GM18858 (cell line): ENCODE data around the gene AK8.

ENCODE experiments used
- ATAC-seq: cut with Tn5 transposase; IDR thresholded peaks from one replicate; pipeline ENCODE4 v1.9.1; 2021; ENCODE audit not compliant: unreplicated experiment

AK8 gene

DNA sequence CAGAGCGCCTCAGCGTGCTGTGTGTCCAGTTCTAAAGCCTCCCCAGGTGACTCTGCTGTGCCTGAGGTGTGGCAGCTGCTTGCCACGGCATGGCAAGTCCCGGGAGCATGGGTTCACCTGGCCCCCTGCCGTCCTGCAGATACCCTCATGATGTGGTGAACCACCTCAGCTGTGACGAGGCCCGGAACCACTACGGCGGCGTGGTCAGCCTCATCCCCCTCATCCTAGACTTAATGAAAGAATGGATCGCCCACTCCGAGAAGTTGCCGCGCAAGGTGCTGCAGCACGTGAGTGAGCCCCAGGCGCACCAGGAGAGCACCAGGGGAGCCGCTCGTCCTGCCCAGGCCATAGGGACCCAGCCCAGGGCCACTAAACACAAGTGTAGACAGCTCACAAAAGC is 10.1 kb upstream of the AK8 start:
- ATAC-seq, result no peak

- ATAC-seq, result no peak
Observed at GRCh38 chr9:132887181-132888120, 9.4 kb upstream of the AK8 start.

DNA sequence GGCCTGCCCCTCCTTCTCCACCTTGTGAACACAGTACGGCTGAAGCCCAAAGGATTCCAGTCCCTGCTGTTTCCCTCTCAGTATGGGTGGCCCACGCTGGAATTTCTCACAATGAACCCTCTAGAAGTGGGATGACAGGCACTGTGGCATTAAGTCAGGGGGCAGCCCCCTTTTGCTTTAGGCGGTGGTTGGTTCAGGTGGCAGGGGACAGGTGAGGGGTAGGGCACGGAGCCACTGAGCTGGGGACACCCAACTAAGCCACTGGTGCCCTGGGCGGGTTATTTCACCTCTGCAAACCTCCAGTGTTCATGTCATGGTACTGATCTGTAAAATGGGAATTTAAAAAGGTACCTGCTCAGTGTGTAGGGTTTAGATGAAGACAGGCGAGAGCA is 8.2 kb upstream of the AK8 start:
- ATAC-seq, result no peak

GRCh38 chr9:132885720-132886333 is 7.7 kb upstream of the AK8 start:
- ATAC-seq, result no peak

DNA sequence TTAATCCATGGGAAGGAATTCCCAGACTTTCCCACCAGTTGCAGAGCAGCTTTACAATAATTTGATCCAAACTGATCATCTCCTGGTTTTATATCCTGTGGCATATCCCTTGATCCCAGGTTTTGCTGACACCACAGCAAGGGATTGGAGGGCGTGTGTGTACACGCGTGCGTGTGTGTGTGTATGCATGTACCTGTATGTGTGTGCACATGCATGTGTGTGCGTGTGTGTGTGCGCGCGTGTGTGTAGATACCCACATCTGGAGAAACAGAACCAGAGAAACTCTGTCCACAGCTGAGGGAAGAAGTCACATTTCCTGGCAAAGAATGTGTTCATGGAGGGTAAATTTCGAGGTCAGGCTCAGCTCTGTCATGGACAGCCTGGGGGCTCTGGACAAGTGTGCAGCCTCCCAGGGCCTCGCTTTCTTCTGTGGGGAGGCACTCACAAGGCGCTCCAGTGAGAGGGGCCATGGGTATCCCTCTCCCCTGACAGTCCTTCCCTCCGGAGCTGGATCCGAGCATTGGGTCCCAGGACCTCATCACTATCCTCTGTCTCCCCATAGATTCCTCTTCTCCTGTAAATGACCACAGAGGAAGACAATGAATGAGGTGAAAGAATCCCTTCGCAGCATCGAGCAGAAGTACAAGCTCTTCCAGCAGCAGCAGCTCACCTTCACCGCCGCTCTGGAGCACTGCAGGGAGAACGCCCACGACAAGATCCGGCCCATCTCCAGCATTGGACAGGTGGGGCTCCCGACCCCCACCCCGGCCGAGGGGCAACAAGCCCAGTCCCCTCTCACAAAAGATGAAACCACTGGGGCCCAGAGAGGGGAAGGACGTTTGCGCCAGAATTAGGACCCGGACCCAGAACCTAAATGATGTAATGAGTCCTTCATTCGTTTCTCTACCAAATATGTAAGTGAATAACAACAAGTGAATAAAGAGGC is 5.5 kb upstream of the AK8 start:
- ATAC-seq, result no peak

GRCh38 chr9:132882616-132883015 is 4.5 kb upstream of the AK8 start:
- no peak for ATAC-seq

DNA sequence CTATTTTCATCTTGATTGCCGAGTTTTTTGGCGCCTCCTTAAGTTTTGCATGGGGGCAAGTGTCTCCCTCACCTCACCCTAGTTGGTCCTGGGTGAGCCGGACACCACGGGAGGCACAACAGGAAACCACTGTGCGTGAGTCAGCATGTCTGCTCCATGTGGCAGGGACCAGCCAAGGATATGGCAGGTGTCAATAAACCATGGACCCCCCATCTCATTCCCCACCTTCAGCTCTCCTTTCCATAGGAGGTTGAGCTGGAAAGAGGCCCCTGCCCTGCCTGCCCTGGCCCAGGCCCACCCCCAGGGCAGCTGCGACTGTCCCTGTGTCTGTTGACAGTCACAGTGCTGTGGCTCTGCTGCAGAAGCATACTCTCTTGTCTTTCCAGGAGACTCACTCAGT is 3.7 kb upstream of the AK8 start:
- ATAC-seq, result no peak

DNA sequence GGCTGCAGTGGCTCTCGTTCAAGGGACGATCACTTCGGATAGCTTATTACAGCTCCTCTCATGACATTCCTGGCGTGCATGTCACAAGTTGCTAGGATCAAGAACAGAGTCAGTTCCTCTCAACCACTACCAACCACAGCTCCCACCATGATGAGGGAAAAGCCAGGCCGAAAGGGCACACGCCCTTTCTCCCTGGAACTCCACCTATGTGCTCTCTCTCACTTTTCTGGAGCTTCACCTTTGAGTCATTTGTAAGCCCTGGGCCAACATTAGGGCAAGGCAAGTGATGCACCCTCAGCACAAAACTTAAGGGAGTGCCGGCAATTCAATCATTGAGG is 2.2 kb upstream of the AK8 start:
- ATAC-seq, result no peak

DNA sequence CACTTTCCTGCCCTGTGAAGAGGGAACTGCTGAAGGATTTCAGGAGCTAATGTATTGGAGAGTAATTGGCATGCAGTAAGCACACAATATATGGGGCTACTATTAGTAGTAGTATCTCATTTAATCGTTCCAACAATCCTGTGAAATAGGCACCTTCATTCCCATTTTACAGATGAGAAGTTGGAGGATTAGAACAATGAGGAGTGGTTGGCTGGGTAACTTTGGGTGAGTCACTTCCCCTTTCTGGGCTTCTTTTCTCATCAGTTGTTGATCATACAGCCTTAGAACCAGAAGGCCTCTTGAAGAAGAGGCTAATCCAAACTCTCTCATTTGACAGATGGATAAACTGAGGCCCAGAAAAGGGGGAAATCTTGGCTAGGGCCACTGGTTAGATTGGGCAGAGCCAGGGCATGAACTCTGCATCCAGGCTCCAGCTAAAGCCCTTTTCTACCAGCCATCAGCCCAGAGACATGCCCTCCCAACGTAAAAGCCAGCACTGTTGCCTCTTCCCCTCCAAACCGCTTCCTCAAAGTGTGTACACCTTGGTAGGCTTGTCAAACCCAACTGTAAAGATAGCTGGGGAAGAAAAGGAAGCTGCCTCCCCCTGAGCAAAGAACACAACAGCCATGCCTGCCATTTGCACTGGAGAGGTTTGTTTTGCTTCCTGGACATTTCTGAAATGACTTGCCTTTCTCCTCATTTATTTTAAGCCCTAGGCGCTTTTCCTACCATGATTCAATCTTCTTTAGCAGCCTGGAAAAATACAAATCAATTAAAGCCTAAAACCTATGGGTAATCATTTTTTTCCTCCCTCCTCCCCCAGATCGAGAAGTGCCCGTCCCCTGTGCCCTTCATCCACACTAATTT is 1.6 kb upstream of the AK8 start:
- ATAC-seq, result no peak

GRCh38 chr9:132878695-132879456 is 792 bp upstream of the AK8 start, which contains the start of gene SPACA9:
Gene SPACA9, plus strand, starts transcription at chr9:132878898. Its CDS starts 5,050 bp downstream, at chr9:132883948.
- no peak for ATAC-seq

DNA sequence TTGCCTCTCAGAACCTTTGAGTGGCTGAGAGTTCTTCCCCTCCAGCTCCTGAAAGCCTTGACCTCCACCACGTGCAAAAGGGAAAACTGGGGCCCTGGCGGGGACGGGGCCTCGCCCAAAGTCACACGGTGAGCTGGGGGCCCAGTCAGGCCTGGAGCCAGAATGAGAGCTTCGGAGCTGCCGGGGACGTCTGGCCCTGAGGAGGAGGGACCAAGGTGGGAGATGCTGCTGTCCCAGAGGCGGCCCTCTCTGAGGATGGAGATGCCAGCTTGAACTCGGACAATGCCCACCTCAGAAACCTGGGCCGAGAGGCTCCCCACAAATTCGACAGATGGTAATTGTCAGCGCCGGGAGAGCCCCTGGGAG is 643 bp downstream of the AK8 start:
- ATAC-seq, result no peak

DNA sequence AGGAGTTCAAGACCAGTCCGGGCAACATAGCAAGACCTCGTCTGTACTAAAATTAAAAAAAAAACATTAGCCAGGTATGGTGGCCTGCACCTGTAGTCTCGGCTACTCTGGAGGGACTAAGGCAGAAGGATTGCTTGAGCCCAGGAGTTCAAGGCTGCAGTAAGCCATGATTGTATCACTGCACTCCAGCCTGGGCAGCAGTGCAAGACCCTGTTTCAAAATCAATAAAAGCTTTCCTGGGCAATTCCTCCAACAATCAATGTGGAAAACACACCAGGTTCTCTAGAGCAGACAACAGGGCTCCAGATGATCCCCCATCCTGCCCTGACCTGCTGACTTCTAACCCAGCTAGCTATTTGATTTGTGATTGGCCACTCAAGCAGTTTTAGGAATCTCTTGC is 1.2 kb downstream of the AK8 start:
- ATAC-seq, result no peak

DNA sequence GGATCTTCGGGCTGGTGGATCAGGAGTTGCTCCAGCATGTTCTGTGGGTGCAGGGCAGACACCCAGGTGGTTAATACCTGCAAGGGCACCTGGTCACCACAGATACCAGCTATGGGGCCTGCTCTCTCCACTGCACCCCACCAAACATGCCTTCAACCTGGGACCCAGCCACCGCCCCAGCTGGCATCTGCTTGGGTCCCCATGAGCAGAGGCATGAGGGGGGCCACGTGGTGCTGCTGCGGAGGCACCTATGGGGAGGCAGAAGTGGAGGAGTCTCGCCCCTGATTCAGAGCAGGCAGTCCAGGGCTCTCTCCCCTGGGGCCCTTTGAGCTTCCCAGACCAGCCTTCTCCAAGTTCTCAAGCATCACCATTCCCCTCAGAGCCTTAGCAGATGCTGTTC is 2.9 kb downstream of the AK8 start:
- ATAC-seq, result no peak

- ATAC-seq, result no peak
Observed at GRCh38 chr9:132873403-132873802, 4.7 kb downstream of the AK8 start.

DNA sequence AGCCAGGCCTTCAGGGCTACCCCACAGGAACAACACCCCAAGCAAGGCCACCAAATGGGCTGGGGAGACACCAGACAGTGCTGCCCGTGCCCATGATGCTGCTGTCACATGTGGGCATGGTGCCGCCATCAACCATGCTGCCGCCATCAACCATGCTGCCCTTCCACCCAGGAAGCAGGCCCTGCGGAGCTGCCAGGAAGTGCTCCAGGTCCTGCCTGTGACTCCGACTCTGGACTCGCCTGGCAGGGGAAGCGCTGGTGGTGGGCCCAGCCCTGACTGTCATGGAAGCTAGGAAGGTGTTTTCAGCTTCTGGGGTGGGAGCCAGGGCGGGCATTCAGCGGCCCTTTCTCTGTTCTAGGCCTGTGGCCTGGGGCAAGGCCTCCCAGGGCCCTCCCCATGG is 8.8 kb downstream of the AK8 start:
- no peak for ATAC-seq

GRCh38 chr9:132866898-132867297 is 11.2 kb downstream of the AK8 start:
- no peak for ATAC-seq

- ATAC-seq, result no peak
Observed at GRCh38 chr9:132864691-132865090, 13.4 kb downstream of the AK8 start.

DNA sequence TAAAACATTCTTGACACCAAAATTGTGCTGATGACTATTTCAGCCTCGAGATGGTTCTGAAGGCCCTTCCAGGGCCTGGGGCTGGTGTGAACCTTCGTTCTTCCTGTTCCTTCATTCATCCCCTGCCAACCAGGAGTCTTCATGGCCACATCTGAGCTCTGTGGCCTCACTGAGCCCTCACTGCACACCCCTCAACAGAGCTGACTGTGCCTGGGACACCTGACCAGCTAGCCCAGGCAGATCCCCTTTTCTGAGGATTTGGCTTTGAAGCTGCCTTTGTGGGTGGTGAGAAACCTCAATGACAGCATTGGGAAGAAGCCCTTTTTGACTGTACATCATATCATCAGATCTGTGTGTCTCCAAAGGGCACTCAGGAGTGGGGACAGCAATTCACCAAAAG is 13.8 kb downstream of the AK8 start:
- no peak for ATAC-seq

DNA sequence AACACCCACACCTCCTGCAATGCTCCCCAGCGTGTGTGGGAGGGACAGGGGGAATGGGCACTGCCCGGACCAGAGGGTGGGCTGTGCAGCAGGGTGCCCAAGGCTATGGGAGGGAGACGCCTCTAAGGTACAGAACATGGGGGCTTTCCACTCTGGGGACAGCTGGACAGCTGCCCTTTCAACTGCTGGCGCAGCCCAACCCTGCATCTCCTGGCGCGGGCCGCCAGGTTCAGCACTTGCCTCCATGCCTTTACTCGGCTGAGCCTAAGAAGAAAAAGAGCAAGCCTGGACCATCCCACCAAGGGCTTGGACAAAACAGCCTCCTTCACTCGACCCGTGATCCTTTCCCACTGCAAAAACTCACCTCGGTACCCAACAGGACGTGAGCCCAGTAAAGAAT is 15.0 kb downstream of the AK8 start:
- no peak for ATAC-seq

- no peak for ATAC-seq
Observed at GRCh38 chr9:132862533-132862932, 15.6 kb downstream of the AK8 start.
